Parietal lobe (tissue), 1 donor: ENCODE data around the gene VN1R4. TPM values are rescaled to one million over a fixed set of nuclear protein-coding genes. Genes with fewer than 3 reads are reported as not detected.

Source experiments
- total RNA-seq: library from RNA; depleted of rRNA; stranded (reverse); fragments of >200 nt; gene quantifications from one replicate; pipeline ENCODE4 v1.2.3, GENCODE V29; 2014

VN1R4 gene, protein sequence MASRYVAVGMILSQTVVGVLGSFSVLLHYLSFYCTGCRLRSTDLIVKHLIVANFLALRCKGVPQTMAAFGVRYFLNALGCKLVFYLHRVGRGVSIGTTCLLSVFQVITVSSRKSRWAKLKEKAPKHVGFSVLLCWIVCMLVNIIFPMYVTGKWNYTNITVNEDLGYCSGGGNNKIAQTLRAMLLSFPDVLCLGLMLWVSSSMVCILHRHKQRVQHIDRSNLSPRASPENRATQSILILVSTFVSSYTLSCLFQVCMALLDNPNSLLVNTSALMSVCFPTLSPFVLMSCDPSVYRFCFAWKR
- not detected for total RNA-seq

DNA sequence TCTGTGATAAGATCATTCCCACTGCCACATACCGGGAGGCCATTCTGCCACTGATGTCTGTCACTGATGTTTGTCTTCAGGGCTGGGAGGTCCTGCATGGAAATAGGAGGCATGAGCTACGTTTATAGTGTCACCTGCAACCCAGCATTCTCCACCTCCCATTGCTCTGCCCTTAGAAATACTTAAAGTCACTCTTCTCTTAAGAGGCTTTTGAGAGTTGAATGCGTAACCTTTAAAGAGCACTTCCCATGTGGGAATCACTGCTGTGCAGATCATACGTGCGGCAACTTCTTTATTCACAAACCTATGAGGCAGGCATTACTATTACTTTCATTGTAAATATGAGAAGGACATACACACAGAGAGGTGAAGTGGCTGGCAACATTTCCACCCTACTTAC is at the start of gene VN1R4:
Gene VN1R4 (minus strand): TSS at position 101 of the 400 bp plus-strand sequence. CDS start 58 bp downstream, at position 43.

DNA sequence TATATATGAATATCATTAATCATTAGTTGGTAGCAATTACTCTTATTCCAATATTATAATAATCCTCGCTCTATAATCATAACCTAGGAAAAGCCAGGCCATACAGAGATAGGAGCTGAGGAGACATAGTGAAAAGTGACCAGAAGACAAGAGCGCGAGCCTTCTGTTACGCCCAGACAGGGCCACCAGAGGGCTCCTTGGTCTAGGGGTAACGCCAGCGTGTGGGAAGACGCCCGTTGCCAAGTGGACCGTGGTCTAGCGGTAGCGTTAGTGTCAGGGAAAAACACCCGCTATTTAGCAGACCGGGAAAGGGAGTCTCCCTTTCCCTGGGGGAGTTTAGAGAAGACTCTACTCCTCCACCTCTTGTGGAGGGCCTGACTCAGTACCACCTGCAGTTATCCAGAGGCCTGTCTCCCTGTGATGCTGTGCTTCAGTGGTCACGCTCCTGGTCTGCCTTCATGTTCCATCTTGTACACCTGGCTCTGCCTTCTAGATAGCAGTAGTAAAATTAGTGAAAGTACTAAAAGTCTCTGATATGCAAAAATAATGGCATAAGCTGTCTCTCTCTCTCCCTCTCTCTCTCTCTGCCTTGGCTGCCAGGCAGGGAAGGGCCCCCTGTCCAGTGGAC is 9.7 kb downstream of the VN1R4 start, which contains the start of gene VN1R2:
Gene VN1R2 (plus strand): TSS at position 578 of the 628 bp plus-strand sequence. CDS start 84 bp downstream, outside the sequence.

DNA sequence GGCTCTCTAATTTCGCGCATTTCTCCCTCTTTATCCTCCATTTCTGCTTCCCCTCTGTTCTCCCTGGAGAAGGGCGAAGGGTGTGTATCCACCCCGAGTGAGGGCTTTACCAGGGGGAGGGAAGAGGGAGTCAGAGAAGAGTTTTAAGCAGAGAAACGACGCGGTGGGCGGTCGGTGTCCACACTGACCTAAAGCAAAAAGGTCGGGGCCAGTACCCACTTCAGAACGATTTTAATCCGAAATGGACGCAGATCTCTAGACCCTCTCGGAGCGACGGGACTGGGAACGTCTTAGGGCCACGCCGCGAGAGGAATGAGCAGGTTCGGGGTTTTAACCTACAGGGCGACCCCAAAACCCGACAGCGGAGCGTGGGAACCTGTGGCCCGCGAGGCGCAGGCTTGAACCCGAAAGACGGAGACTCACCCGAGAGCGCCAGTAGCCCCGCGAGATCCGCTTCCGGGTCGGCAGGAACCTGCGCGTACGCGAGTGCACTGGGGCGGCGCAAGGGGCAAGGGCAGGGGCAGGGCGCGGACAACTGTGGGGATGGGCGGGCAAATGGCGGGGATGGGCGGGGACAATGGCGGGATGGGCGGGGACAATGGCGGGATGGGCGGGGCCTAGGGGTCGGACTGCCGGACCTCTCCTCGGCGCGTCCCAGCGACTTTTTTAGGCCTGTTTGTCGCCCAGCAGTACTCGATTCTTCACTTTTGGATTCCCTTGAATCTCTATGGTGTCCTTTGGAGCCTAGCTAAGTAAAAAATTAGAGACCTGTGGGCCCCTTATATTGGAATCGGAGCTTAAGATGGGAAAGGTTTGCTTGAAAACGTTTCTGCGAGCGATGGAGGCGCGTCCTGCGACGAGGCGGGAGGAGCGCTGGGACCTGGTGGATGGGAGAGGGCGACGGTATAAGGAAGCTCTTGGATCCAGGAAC is 12.8 kb downstream of the VN1R4 start, which contains the start of gene ZNF677:
Gene ZNF677 (minus strand): TSS at position 463 of the 931 bp plus-strand sequence. CDS start 3,323 bp downstream, outside the sequence.

Other genes starting within 250 kb of the VN1R4 start
- gene ERVV-2, start 223.0 kb downstream of the VN1R4 start, total RNA-seq: not detected
- 62.3 TPM for gene ZNF160, start 164.3 kb downstream of the VN1R4 start, total RNA-seq
- gene ZNF415, start 134.8 kb downstream of the VN1R4 start, total RNA-seq: 32.2 TPM
- gene ZNF347, start 108.7 kb downstream of the VN1R4 start, total RNA-seq: 25.7 TPM
- gene ZNF665, start 74.4 kb downstream of the VN1R4 start, total RNA-seq: 10.0 TPM
- gene ZNF677, start 12.8 kb downstream of the VN1R4 start, total RNA-seq: 45.7 TPM
- gene VN1R2, start 9.4 kb downstream of the VN1R4 start, total RNA-seq: not detected
- 21.3 TPM for gene ZNF845, start 66.0 kb upstream of the VN1R4 start, total RNA-seq
- 22.5 TPM for gene ZNF525, start 98.0 kb upstream of the VN1R4 start, total RNA-seq
- 34.7 TPM for gene ZNF765, start 127.4 kb upstream of the VN1R4 start, total RNA-seq
- 20.7 TPM for gene ZNF761, start 164.3 kb upstream of the VN1R4 start, total RNA-seq
- gene ZNF813, start 200.0 kb upstream of the VN1R4 start, total RNA-seq: 4.7 TPM